GM21619 (cell line): ENCODE data around the gene SPC24.
"Not testable (repeated sequence)": the region's sequence is repeated elsewhere in the genome, so short reads cannot be mapped to it uniquely, and the experiment has no call there.

Source experiments
- ATAC-seq: cut with Tn5 transposase; IDR thresholded peaks from one replicate; pipeline ENCODE4 v1.9.1; 2021; ENCODE audit not compliant: unreplicated experiment

SPC24 gene

DNA sequence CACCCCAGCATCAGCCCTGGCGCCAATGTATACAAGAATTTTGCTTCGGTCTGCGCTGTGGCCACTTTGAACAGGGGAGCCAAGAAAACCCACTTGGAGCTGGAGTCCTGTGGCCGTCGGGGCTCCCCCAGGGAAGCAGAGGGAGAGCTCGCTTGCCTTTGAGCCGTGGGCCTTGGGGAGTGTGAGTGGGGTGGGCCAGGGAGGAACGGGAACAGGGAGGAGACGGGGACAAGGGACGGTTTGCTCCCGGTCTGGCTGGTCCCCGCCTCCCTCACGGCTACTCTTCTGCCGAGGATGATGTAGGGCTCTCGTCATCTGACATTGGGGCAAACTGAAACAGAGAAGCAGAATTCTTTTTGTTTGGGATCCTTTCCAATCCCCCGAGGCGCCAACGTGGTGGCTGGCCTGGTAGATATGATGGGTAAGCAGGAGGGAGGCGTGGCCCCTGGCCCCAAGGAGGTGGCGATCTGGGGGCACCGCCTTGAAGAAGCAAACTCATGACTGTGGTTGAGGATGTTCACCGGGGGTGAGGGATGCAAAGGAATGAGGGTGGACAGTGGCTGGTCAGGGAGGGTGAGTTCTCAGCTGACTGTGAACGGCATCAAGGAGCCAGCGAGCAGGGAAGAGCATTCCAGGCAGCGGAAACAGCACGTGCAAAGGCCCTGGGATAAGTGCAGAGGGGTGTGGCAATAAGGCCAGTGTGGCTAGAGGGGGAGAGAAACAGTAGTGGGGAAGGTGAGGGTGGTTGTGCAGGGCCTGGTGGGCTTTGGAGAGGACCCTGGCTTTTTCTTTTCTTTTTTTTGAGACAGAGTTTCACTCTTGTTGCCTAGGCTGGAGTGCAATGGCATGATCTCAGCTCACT, 10.9 kb upstream of the SPC24 start:
- no peak for ATAC-seq

DNA sequence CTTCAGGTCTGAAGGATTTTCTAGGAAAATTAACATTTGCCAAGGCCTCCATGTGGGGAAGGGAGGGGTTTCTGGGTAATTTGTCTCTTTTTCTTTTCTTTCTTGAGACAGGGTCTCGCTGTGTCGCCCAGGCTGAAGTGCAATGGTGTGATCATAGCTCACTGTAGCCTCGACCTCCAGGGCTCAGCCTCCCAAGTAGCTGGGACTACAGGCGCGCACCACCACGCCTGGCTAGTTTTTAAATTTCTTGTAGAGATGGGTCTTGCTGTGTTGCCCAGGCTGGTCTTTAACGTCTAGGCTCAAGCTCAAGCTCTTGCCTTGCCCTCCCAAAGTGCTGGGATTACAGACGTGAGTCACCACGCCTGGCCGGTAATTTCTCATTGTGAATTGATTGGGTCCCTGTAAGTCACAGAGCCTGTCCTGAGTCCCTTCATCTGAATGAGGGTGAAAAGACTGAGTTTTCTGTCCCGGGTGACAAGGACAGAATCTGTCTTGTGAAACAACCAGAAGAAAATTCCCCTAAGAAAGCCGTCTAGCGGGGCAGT, 10.0 kb upstream of the SPC24 start:
- no peak for ATAC-seq

DNA sequence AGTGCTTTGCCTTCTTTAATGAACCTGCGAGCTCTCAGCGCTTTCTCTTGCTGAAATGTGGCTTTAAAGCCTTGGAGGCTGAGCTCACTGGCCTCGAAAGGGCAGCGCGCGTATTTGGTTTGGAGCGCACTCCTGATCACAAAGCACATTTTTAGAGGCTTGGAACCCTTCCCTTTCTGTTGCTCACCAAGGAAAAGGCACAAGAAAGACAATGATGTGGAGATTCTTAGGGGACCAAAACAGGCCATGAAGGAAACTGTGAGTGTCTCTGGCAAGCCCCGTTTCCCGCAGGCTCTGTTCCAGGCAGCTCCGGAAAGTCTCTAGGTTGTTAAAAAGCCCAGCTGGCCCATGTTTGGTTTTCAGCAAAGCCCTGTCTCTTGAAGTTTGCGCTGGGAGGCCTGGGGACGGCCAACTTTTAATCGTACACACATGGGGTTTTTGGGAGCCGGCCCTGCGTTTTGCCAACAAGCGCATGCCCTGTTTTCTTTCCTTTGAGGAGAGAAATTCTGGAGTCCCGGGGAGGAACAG, 9.4 kb upstream of the SPC24 start:
- no peak for ATAC-seq

DNA sequence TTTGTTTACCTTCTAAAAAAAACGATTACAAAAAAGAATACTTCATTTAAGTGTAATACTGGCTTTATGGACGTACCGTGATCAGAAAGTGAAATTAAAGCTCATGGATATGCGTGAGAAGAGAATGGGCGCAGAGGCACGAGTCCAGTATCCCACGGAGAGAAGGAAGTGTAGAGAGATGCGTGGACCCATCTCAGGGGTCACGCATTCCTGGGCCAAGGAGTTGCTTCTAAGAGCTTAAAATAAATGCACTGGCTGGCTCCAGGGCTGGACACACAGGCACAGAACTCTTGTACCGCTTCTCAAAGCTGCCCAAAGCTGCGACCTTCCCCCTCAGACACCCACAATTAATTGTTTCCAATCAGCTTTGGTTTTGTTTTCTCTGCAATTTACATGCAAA, 8.7 kb upstream of the SPC24 start:
- no peak for ATAC-seq

DNA sequence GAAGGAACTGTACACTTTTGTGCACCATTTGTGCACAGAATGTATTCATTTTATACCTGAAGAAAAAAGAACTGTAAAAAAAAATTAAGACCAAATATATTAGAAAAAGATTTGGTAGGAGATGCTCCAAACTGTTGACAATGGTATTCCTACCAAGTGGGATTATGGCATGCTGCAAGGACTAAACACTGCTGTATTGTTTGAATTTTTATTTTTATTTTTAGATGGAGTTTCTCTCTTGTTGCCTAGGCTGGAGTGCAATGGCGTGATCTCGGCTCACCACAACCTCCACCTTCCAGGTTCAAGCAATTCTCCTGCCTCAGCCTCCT, 4.8 kb upstream of the SPC24 start:
- not testable (repeated sequence) for ATAC-seq

DNA sequence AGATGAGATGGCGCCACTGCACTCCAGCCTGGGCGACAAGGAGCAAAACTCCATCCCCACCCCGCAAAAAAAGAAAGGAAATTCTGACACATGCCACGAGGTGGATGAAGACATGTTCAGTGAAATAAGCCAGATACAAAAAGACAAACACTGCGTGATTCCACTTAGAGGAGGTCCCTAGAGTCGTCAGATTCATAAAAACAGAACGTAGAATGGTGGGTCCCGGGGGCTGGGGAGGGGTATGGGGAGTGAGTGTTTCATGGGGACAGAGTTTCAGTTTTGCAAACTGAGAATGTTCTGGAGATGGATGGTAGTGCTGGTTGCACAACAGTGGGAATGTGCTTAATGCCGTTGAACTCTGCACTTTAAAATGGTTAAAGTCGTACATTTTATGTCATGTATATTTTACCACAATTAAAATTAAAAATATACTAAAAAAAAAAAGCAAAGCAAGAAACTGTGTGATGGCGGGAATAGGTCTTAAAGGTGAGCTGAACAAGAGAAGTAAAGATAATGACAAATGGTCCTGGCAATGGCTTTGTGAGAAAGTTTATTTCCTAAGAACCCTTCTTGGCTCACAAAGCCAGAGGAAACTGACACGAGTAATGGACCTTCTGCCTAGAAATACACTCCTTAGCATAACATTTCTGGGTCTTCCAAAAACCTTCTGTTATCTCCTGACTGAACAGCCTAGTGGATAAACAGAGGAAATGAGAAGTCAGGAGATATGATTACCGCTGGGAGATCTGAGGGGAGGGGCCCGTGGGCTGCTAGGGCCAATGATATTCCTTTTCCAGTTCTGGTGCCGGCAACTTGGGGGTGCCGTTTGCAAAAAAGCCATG, 4.2 kb upstream of the SPC24 start:
- ATAC-seq, result no peak

DNA sequence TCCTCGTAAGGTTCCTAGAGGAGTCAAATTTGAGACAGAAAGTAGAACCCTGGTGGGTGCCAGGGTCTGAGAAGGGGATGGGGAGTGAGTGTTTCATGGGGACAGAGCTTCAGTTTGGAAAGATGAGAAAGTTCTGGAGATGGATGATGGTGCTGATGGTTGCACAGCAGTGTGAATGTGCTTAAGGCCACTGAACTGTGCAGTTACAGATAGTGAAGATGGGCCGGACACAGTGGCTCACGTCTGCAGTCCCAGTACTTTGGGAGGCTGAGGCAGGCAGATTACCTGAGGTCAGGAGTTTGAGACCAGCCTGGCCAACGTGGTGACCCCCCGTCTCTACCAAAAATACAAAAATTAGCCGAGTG, 917 bp downstream of the SPC24 start:
- no peak for ATAC-seq

DNA sequence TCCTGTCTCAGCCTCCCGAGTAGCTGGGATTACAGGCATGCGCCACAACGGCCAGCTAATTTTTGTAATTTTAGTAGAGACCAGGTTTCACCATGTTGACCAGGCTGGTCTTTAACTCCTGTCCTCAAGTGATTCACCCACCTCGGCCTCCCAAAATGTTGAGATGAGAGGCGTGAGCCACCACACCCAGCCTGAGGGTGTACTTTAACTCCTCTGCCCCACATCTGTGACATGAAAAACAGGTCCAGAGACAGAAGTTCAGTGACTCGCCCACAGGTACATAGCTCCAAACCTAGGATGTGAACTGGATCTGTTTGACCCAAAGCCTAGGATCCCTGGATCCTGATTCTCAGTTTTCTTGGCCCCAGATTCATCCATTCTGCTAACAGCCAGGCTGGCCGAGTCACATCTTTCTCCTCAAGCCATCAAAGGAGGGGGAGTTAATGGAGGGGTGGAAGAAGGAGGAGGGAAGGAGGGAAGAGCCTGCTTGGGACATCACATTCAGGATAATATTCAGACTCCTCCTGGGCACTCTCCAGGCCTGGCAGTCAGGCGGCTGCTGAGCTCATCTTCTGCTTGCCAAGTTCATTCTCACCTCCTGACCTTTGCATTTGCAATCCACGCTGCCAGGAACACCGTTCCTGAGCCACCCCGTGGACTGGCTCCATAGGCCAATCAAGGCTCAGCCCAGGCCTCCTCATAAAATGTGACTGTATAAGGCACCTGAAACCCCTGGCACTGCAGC, 3.1 kb downstream of the SPC24 start:
- ATAC-seq, result no peak

DNA sequence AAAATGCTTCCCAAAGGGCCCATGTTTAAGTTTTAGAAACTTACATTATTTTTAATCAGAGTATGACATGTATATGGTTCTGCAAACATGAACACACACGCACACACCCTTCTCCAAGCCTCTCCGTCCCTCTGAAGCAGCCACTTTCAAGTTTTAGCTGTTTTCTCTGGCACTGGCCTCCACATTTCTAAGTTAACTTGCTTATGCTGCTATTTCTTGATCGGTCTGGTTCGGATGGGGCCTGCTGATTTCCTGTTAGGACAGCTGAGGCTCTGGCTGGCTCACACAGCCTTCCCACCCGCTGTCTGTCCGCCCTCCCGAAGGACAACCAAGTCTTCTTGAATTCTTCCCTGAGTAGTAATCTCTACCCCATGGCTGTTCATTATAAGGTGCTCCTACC, 4.4 kb downstream of the SPC24 start:
- no peak for ATAC-seq

DNA sequence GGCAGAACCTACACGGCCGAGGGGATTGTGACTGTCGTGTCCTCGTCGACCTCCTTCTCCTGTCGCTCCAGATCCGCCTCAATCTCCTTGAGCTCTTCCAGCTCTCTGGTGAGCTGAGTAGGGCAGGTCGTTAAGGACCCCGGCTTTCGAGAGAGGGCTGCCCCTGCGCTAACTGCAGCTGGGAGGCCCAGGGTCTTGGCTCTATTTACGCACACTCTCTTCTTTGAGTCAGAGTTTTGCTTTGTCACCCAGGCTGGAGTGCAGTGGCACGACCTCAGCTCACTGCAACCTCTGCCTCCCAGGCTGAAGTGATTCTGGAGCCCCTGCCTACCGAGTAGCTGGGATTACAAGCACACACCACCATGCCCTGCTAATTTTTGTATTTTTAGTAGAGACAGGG, 7.6 kb downstream of the SPC24 start:
- no peak for ATAC-seq

DNA sequence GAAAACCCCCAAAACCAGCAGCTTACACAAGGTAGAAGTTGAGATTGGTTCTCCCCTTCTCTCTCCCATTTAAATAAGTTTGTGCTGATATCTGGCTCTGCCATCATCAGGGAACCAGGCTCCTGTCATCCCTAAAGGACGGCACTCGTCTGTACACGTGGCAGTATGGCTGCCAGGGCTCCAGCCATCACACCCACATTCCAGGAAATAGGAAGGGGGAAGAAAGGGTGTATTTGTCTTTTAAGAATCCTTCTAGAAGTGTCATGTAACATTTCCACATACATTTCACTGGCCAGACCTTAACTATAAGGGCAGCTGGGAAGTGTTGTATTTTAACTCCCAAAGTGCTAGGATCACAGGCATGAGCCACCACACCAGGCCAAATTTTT, 10.1 kb downstream of the SPC24 start:
- ATAC-seq, result no peak

DNA sequence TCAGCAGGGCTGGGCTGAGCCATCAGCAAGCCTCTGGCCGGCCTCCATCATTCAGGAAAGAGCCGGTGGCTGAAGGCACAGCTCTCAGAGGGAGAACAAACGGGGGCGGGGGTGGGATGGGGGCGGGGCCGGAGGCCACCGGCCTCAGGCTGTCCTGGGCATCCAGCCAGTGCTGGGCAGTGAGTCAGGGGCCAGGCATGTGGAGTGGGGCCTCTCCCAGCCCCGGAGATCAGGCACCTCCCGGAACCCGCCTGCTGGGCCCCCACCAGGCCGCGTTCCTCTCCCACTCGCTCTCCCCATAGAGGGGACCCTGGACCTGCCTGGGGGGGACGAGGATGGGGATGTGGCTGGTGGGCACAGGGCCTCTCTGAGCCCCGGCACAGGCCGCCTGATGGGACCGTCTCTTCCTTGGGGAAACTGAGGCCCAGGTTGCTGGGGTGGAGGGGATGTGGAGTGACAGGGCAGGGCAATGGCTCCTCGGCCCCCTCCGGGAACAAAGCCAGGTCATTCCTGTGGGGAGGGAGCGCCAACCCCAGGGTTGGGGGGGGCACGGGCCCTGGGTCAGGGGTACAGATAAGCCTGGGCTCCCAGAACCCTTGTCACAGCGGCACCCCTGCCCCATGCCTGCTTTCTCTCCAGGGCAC, 12.9 kb downstream of the SPC24 start:
- no peak for ATAC-seq

DNA sequence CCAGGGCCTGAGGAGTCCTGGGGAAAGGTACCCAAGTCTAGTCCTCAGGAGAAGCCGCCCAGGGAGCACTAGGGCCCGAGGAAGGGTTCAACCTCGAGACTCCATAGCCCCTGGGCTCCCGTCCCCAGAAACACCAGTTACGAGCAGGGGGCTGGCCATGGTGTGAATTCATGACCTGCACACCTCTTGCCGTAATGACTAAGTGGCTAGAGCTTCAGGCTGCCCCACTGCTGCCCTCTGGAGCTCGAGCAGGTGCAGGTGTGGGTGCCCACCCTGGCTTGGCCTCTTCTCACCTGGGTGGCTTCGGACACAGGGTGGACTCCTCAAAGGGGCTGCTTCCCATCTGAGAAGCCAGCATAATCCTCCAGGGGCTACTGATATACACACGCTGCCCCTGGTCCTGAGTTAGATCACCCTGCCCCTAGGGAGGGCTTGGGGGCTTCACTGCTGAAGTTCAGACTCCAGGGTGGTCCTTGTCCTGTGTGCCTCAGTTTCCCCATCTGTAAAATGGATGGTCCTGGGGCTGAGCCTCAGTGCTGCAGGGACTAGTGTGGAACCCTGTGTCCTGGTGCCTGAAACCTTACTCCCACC, 13.6 kb downstream of the SPC24 start:
- no peak for ATAC-seq

DNA sequence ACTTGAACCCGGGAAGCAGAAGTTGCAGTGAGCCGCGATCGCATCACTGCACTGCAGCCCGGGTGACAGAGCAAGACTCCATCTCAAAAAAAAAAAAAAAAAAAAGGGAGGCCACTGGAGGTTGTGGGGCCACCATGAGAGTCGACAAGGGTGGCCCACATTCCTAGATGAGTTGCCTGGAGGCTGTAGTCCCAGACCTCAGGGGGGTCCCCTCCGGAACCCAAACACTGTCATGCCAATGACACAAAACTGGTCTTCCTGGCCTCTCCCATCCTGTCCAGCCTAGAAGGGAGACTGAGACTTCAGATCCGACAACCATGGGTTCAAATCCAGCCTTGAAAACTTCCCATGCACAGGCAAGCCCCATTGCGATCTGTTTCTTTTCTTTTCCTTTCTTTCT, 14.7 kb downstream of the SPC24 start:
- ATAC-seq, result no peak

DNA sequence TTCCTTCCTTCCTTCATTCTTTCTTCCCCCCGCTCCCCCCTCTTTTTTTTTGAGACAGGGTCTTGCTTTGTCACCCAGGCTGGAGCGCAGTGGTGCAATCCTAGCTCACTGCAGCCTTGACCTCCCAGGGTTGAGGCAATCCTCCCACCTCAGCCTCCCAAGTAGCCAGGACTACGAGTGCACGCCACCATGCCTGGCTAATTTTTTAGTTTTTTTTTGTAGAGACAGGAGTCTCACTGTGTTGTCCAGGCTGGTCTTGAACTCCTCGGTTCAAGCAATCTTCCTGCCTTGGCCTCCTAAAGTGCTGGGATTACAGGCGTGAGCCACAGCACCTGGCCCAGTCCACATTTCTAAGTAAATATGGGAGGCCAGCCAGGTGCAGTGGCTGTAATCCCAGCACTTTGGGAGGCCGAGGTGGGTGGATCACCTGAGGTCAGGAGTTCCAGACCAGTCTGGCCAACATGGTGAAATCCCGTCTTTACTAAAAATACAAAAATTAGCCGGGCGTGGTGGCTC, 15.5 kb downstream of the SPC24 start:
- ATAC-seq, result not testable (repeated sequence)

DNA sequence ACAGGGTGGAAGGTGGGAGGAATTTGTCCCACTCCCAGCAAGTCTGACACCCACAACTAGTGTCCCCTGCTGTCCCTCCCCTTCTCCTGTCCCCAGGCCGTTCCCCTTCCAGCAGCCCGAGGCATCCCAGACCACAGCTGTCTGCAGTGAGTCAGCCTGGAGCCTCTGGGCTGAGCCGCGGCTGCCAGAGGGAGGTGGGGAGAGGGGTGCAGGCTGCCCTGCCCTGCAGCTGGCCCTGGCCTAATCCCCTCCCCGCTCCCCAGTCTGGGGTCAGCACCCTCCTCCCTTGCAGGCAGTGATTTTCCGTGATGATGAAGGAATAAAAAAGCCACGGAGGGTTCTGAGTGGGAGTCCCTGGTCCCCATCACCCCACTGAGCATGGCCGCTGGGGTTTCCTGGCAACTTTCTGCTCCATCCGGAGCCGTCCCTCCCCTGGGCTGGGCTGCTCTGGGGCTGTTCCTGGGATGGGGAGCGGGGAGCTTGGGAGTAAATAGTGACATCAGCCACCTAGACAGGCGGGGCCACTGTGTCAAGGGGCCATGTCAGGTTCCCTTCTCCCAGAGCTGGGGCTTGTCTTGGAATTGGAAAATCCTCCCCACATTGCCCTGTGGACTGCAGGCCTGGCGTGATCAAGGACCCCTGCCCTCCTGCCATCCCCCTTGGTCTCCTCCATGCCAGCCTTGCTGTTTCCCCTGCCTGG, 16.8 kb downstream of the SPC24 start:
- ATAC-seq, result no peak

DNA sequence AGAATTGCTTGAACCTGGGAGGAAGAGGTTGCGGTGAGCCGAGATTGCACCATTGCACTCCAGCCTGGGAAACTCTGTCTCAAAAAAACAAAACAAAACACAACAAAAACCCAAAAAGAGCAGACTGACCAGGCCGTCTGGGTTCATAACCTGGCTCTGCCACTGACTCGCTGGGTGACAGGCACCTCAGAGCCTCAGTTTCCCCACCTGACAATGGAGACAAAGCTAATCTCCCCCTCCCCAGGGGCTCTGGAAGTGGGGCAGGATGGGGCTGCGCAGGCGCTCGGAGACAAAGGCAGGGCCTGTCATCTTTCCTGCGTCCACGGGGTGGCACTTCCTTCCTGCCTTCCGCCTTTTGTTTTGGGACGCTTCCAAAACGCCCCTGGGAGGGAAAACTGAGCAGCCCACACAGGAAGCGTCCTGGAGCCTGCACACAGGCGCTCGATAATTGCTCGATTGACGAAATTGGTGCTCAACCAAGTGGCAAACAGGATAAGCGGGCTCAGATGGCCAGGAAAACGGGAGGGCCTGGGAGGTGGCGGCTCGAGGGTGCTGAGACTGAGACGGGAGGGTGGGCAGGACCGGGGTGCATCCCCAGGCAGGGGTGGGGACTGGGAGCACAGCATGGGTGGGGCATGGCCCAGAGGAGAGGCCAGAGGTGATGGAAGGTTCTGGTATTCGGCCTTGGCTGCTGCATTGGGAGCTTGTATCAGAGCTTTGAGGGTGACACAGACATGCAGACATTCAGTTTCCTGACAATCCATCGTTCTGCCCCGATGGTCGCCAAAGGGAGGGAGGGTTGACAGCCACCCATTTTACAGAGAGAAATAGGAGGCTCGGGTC, 17.8 kb downstream of the SPC24 start:
- ATAC-seq, result no peak

DNA sequence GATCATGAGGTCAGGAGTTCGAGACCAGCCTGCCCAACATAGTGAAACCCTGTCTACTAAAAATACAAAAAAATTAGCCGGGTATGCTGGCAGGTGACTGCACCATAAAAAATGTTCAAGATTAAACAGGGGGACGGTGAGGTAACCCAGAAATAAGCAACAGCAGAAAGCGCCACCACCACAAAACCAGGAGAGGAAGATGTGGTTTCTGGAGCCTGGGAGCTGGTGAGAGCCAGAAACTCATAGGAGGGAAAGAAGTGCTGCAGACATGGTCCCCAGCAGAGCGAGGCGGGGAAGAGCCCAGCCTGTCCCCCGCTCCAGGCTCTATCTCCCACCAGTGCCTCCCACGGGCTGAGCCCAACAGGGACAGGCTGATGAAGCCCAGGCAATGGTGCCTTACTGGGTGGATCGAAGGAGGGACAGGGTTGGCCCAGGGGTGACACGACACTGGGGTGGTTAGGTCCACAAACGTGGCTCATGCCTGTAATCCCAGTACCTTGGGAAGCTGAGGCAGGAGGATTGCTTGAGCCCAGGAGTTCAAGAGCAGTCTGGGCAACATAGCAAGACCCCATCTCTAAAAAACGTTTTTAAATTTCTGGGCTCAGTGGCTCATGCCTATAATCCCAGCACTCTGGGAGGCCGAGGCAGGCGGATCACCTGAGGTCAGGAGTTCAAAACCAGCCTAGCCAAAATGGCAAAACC, 19.0 kb downstream of the SPC24 start:
- no peak for ATAC-seq
